ENCODE data around the gene TESPA1. TPM values are rescaled to one million over a fixed set of nuclear protein-coding genes. Genes with fewer than 3 reads are reported as not detected.

Gene TESPA1, protein sequence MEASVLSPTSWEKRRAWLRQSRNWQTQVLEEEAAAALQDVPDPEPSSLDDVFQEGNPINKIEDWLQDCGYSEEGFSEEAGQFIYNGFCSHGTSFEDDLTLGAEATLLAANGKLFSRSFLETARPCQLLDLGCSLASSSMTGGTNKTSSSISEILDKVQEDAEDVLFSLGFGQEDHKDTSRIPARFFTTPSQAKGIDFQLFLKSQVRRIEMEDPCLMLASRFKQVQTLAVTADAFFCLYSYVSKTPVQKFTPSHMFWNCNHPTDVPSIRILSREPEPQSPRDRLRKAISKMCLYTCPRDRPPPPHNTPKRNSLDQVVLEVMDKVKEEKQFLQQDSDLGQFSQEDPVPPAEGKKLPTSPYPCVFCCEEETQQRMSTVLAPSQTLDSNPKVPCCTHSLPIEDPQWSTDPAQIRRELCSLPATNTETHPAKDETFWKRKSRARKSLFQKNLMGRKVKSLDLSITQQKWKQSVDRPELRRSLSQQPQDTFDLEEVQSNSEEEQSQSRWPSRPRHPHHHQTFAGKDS
- 179 and 186 TPM in 2 replicates for total RNA-seq

DNA sequence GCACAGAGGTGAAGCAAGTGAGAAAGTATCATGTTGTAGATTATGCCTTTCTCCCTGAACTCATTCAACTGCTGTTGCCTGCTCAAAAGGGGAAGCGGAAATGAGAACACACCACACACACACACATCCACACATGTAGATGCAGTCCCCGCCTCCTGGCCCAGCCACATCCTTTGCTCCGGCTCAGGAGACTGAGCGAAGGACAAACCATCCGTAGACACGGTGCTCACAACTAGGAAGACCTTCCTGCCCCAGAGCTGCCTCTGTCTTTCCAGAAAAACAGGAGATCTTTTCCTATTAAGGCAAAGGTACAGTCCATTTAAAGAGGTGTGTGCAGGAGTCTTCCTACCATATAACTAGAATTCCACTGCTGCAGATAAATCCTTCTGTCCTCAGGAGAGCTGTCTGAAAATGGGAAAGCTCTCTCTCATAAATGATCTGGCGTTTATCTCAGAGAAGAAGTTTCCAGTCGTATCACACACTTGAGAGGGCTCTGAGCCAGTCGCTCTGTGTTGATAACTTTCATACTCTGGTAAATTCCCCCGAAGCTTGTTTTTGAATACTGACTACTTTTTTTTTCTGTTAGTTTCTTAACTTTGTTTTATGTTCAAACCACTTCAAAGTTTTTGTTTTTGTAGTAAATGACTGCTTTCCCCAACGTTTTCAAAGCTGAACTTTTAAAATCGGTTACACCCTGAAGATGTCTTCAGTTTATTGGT lies at the start of gene TESPA1:
TESPA1 (minus strand) TSS at position 105 of the 719 bp plus-strand sequence. CDS start 10,200 bp downstream, outside the sequence.
- intact Hi-C loops (cut with micrococcal nuclease), result loop anchor here (1.0 to 5.0 kb wide), 3 partner anchors 50 to 947 kb away; partner anchors contain the start of genes DGKA, ORMDL2 and SARNP
- Mint-ChIP-seq H3K4me3 (ENCODE audit: low read depth) (peak within 1 kb of the TSS; percentile 92), H3K27ac (peak within 1 kb of the TSS; percentile 89), H3K27me3 (ENCODE audit: low read depth) (no peaks in the 10 kb centered on the region), H3K4me1 (ENCODE audit: low read depth) (peaks cover 59% of the 10 kb centered on the region), H3K36me3 (ENCODE audit: low read depth) (peaks cover 59% of the 10 kb centered on the region), H3K9me3 (peaks cover 7% of the 10 kb centered on the region)
- DNase-seq (ENCODE audit: low spot score), result peak; percentile 82

DNA sequence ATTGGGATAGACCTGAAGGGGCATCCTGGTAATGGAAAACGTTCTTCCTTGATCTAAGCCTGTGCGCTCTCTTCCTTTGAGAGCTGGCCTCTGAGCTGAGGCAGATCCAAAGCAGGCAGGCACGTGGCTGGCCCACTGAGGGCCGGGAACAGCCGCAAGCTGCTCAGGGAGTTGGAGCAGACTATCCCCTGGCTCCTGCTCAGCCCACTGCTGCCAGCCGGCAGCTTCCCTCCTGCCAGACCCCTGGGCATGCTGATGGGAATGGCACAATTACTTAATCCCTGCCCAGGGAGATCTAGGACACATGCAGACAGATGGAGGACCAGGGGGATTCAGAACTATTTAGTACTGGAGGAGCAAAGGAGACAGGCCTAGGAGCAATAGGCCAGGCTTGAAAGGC lies 49.7 kb upstream of the TESPA1 start:
- DNase-seq (ENCODE audit: low spot score), result no peak
- Mint-ChIP-seq H3K4me1 (ENCODE audit: low read depth) (peaks cover 18% of the 10 kb centered on the region), H3K27ac (no peak overlapping the region), H3K9me3 (no peaks in the 10 kb centered on the region), H3K36me3 (ENCODE audit: low read depth) (no peaks in the 10 kb centered on the region), H3K4me3 (ENCODE audit: low read depth) (no peak overlapping the region), H3K27me3 (ENCODE audit: low read depth) (peaks cover 25% of the 10 kb centered on the region)
- intact Hi-C loops (cut with micrococcal nuclease), result no loop called here

DNA sequence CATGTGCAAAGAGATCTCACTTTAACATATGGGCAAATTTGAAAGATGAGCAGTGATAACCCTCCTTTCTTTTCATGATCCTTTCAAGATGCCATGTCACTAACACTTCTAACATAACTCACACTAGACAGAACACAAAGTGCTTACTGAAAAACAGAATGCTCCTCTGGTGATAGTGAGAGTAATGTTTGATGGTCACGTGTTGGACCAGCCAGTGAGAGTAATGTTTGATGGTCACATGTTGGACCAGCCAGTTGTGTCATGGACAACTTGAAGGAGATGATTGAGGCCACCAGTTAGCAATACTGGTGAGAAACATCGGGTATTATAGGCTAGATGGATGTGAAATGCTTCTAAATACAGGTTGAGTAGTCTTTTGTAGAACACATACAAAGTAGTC lies 40.9 kb upstream of the TESPA1 start:
- peaks cover 55% of the 10 kb centered on the region for H3K27me3 Mint-ChIP-seq (ENCODE audit: low read depth)
- intact Hi-C loops (cut with micrococcal nuclease), result no loop called here
- no peaks in the 10 kb centered on the region for H3K4me1 Mint-ChIP-seq (ENCODE audit: low read depth)
- H3K9me3 Mint-ChIP-seq, result no peaks in the 10 kb centered on the region
- no peak for DNase-seq (ENCODE audit: low spot score)
- H3K27ac Mint-ChIP-seq, result no peak overlapping the region
- no peak overlapping the region for H3K4me3 Mint-ChIP-seq (ENCODE audit: low read depth)
- H3K36me3 Mint-ChIP-seq (ENCODE audit: low read depth), result no peaks in the 10 kb centered on the region

DNA sequence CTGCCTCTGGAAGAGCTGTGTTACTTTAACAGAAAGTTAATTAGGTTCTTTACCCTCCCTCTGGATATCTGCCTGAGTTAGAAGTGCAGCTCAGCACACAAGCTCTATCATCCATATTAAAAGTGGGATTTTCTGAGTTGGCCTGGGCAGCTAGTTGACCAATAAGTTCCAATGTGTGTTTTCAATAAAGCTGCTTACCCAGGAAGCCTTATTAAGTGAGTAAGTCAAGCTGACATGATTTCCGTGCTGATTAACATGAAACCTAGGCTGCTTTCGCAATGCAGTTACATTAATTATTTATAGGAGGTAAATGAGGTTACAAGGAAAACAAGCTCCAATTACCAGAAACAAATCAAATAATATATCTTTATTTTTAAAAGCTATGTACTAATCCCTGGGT lies 40.0 kb upstream of the TESPA1 start:
- peaks cover 4% of the 10 kb centered on the region for H3K4me1 Mint-ChIP-seq (ENCODE audit: low read depth)
- no peak overlapping the region for H3K4me3 Mint-ChIP-seq (ENCODE audit: low read depth)
- intact Hi-C loops (cut with micrococcal nuclease), result no loop called here
- H3K36me3 Mint-ChIP-seq (ENCODE audit: low read depth), result no peaks in the 10 kb centered on the region
- H3K9me3 Mint-ChIP-seq, result no peaks in the 10 kb centered on the region
- peaks cover 59% of the 10 kb centered on the region for H3K27me3 Mint-ChIP-seq (ENCODE audit: low read depth)
- DNase-seq (ENCODE audit: low spot score), result no peak
- H3K27ac Mint-ChIP-seq, result no peak overlapping the region

DNA sequence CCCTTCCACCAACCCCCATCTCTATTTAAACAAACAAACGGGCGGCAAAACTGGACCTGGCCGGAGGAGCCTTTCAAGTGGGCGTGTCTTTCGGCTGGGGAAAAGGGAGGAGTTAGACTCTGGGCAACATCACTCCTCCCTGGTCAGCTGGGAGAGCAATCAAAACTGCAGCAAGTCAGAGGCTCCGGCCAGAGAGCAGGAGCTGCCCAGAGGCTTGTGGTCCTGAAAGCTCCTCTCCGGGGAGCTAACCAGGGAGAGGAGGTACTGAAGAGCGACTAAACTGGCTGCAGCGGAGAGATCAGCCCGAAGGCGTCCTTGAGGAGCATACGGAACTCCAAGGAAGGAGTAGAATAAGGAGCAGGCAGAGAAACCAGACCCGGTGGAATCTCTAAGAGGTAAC lies 35.2 kb upstream of the TESPA1 start, which contains the start of gene NEUROD4:
NEUROD4 (plus strand) TSS at position 191 of the 400 bp plus-strand sequence. CDS start 6,466 bp downstream, outside the sequence.
- no peak for DNase-seq (ENCODE audit: low spot score)
- no peak within 1 kb of the TSS for H3K4me3 Mint-ChIP-seq (ENCODE audit: low read depth)
- no peak within 1 kb of the TSS for H3K27ac Mint-ChIP-seq
- intact Hi-C loops (cut with micrococcal nuclease), result no loop called here
- peaks cover 66% of the 10 kb centered on the region for H3K27me3 Mint-ChIP-seq (ENCODE audit: low read depth)
- no peaks in the 10 kb centered on the region for H3K36me3 Mint-ChIP-seq (ENCODE audit: low read depth)
- H3K9me3 Mint-ChIP-seq, result no peaks in the 10 kb centered on the region
- peaks cover 5% of the 10 kb centered on the region for H3K4me1 Mint-ChIP-seq (ENCODE audit: low read depth)

DNA sequence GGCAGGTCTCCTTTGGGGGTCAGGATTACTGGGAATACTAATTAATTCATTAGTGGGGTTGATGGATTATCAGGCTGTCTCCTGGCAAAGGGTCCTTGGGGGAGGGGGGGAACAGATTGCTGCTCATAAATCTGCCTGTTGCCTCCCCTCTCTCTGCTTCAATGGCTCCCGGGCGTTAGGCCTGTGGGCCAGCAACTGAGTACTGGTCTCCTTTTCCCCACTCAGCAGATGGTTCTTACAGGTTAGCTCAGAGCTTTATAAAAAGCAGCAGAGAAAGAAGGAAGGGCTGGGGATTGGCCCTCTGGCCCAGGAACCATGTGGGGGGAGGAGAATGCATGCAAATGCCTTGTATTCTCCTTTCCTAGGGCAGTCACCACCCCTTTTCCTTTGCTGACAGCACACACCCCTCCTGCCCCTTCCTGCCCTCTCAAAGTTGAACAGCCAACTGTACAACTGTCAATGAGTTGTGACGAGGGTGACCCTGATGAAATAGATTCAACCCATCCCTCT lies 32.9 kb upstream of the TESPA1 start:
- intact Hi-C loops (cut with micrococcal nuclease), result no loop called here
- Mint-ChIP-seq H3K27ac (no peak overlapping the region), H3K27me3 (ENCODE audit: low read depth) (peaks cover 55% of the 10 kb centered on the region), H3K9me3 (peaks cover 4% of the 10 kb centered on the region), H3K4me1 (ENCODE audit: low read depth) (peaks cover 5% of the 10 kb centered on the region), H3K4me3 (ENCODE audit: low read depth) (no peak overlapping the region), H3K36me3 (ENCODE audit: low read depth) (no peaks in the 10 kb centered on the region)
- DNase-seq (ENCODE audit: low spot score), result no peak

DNA sequence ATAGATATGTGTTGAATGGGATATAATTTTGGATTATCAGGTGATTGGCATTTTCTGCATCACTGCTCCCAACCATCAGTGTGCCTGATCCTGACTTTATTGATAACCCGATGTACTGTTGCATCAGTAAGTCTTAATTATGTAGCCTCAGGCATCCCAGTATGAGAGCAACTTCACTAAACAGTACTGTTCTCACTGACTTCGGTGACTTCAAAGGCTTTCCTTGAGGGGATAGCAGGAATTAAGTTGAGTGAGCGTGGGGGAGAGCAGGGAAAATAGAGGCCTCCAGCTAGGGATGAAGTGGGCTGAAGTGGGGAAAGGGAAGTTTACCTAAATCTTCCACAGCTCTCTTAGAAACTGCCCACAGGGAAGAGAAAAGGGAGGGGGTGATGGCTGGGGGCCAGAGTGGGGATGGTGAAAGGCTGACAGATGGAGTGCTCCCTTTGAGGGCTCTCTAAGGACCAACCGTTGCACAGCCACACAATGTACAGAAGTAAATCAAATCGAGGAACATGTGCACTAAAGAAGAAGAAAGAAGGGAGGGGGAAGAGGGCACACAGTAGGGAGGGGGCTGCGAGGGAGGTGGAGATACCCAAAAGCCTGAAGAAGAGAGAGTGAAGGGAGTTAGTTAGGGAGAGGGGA lies 24.5 kb upstream of the TESPA1 start:
- Mint-ChIP-seq H3K27me3 (ENCODE audit: low read depth) (peaks cover 6% of the 10 kb centered on the region), H3K9me3 (peaks cover 16% of the 10 kb centered on the region), H3K4me1 (ENCODE audit: low read depth) (no peaks in the 10 kb centered on the region), H3K36me3 (ENCODE audit: low read depth) (peaks cover 2% of the 10 kb centered on the region), H3K4me3 (ENCODE audit: low read depth) (no peak overlapping the region), H3K27ac (no peak overlapping the region)
- intact Hi-C loops (cut with micrococcal nuclease), result no loop called here
- DNase-seq (ENCODE audit: low spot score), result no peak

DNA sequence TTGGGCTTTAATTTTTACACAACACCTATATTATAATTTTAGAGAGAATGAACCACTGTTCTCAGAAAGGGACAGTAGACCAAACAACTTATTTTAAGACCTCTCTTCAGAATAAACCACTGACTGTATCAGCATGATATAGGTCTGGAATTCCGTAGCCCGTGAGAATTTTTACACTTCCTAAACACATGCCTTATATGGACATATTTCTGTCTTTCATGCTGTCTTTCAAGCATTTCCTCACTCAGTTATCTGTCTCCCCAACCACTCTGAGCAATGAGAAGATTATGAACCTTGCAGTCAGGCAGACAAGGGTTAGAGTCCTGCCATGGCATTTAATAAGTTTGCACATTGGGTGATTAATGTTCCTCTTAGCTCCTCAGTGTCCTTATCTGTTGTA lies 17.8 kb upstream of the TESPA1 start:
- intact Hi-C loops (cut with micrococcal nuclease), result no loop called here
- Mint-ChIP-seq H3K27me3 (ENCODE audit: low read depth) (no peaks in the 10 kb centered on the region), H3K36me3 (ENCODE audit: low read depth) (peaks cover 2% of the 10 kb centered on the region), H3K9me3 (peaks cover 10% of the 10 kb centered on the region), H3K4me3 (ENCODE audit: low read depth) (no peak overlapping the region), H3K4me1 (ENCODE audit: low read depth) (peaks cover 5% of the 10 kb centered on the region), H3K27ac (no peak overlapping the region)
- no peak for DNase-seq (ENCODE audit: low spot score)

DNA sequence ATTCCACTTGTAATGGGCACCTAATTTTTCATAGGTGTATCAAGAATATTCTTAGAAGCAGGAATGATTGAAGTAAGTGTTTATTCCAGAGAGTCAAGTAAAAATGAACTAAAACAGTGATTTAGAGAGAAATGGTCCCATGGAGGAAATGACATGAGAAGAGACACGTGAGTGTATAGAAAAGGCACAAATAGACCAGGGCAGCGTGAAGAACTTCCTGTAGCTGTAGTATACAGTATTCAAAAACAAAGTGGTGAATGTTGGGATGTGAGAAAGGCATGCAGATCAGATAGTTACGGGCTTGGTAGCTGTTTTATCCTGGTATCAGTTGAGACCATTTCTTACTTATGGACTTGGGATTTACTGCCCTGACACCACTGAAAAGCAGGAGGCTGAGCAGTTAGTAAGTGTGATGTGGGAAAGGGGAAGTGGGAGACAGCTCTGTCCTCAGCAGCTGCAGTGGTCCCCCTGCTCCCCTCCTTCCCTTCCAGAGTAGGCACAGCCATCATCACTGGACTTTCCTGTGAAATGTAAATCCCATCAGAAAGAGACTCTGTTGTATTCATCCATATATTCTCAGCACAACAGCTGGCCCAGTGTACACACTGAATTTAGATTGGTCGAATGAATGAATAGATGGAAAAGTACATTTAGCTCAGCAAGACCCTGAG lies 16.8 kb upstream of the TESPA1 start:
- peaks cover 2% of the 10 kb centered on the region for H3K36me3 Mint-ChIP-seq (ENCODE audit: low read depth)
- no peak overlapping the region for H3K27ac Mint-ChIP-seq
- H3K4me3 Mint-ChIP-seq (ENCODE audit: low read depth), result no peak overlapping the region
- intact Hi-C loops (cut with micrococcal nuclease), result no loop called here
- peaks cover 5% of the 10 kb centered on the region for H3K9me3 Mint-ChIP-seq
- no peaks in the 10 kb centered on the region for H3K27me3 Mint-ChIP-seq (ENCODE audit: low read depth)
- DNase-seq (ENCODE audit: low spot score), result no peak
- peaks cover 5% of the 10 kb centered on the region for H3K4me1 Mint-ChIP-seq (ENCODE audit: low read depth)

DNA sequence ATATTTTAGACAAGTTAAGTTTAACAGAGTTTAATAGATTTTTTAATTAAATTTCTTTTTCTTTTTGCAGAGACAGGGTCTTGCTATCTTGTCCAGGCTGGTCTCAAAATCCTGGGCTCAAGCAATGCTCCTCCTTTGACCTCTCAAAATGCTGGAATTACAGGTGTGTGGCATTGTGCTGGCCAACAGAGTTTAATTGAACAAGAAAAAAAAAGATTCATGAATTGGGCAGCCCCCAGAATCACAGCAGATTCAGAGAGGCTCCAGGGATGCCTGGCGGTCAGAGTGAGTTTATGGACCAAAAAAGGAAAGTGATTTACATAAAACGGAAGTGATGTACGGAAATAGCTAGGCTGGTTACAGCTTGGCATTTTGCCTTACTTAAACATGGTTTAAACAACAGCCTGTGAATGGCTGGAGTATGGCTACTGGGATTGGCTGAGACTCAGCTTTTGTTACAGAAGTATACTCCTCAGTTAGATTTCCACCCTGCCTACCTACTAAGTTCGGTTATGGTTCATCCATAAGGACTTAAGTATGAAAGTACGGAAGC lies 14.5 kb upstream of the TESPA1 start:
- DNase-seq (ENCODE audit: low spot score), result no peak
- intact Hi-C loops (cut with micrococcal nuclease), result loop anchor here (10.0 kb wide), 1 partner anchor 626 kb away; no protein-coding TSS in a partner anchor
- no peaks in the 10 kb centered on the region for H3K27me3 Mint-ChIP-seq (ENCODE audit: low read depth)
- H3K4me1 Mint-ChIP-seq (ENCODE audit: low read depth), result peaks cover 7% of the 10 kb centered on the region
- no peak overlapping the region for H3K4me3 Mint-ChIP-seq (ENCODE audit: low read depth)
- H3K36me3 Mint-ChIP-seq (ENCODE audit: low read depth), result no peaks in the 10 kb centered on the region
- no peaks in the 10 kb centered on the region for H3K9me3 Mint-ChIP-seq
- H3K27ac Mint-ChIP-seq, result no peak overlapping the region

DNA sequence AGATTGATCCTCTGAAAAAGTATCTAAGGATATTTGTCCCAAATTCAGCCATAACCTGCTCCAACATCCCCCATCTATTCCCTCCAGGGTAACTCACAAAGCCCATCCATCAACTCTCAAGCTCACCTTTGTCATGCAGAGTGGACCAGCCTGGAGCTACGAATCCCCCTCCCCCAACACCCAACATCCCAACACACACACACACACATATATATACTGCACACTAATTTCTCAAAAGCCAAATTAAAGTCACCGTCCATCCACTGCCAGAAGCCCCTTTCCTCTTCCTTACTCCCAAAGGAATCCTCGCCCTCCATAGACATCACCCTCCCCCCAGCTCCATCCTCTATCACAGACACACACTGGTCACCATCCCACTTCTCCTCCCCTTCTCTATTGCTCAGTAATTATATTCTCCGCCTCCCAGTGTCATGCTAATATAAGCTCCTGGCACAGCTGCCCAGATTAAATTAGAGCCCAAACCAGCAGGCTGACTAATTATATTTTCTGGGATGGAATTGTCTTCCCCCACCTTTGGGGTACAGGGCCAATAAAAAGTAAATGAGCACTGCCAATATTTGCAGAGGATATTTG lies 13.5 kb upstream of the TESPA1 start:
- Mint-ChIP-seq H3K36me3 (ENCODE audit: low read depth) (no peaks in the 10 kb centered on the region), H3K4me3 (ENCODE audit: low read depth) (no peak overlapping the region), H3K4me1 (ENCODE audit: low read depth) (peaks cover 10% of the 10 kb centered on the region), H3K27ac (no peak overlapping the region), H3K27me3 (ENCODE audit: low read depth) (no peaks in the 10 kb centered on the region), H3K9me3 (no peaks in the 10 kb centered on the region)
- intact Hi-C loops (cut with micrococcal nuclease), result loop anchor here (10.0 kb wide), 1 partner anchor 627 kb away; no protein-coding TSS in a partner anchor
- DNase-seq (ENCODE audit: low spot score), result no peak

Measured in activated T-helper 2 cell treated with anti-CD3 and anti-CD28 coated beads, Interferon-gamma antibody, Interleukin-2, Interleukin-4, amounts not matched to agents 10 μg/mL and 5 μg/mL and 100 μg/mL, durations not matched to agents 14 hours and 24 hours and 36 hours (primary cell).